IMR-90 (cell line): ENCODE data around the gene HSD17B8. TPM values are rescaled to one million over a fixed set of nuclear protein-coding genes. Genes with fewer than 3 reads are reported as not detected.

Source experiments
- ATAC-seq: fragments of 200-7000 bp; cut with Tn5 transposase; 2 replicates; pipeline ENCODE4 v1.9.1; 2020; ENCODE audit warnings: low read depth, mild to moderate bottlenecking, moderate library complexity
- BruUV-seq: library from RNA; stranded (reverse); fragments of 400-500 nt; replicated peaks from 2 replicates; lab custom pipeline; 2021; lab: Mats Ljungman, UMichigan
- CTCF ChIA-PET: fragments of 300-600 bp; formaldehyde crosslinking; extraction: SDS; loops from one replicate; lab custom pipeline; 2021; ENCODE audit warnings: antibody characterized with exemption; lab: Yijun Ruan, JAX
- POLR2A ChIA-PET: fragments of 300-600 bp; sonication (Branson Sonifier 250); formaldehyde crosslinking; loops from one replicate; lab custom pipeline; 2022; ENCODE audit warnings: antibody characterized with exemption; ENCODE audit not compliant: unreplicated experiment; lab: Charles Lee
- DNase-seq: peaks from one replicate; pipeline ENCODE4 v3.0.0; 2013
- H2AFZ ChIP-seq: replicated peaks from 2 replicates; pipeline ENCODE3; 2013; ENCODE audit warnings: low read length, mild to moderate bottlenecking; ENCODE audit not compliant: poor library complexity
- H2AK5ac ChIP-seq: 2 replicates; pipeline ENCODE4 v1.6.1; 2013; ENCODE audit warnings: low read depth, low read length, inconsistent platforms
- H2AK9ac ChIP-seq: replicated peaks from 2 replicates; pipeline ENCODE3; 2013; ENCODE audit warnings: mild to moderate bottlenecking, low read depth, low read length, moderate library complexity; ENCODE audit not compliant: poor library complexity
- H2BK120ac ChIP-seq: 2 replicates; pipeline ENCODE4 v1.6.1; 2013; ENCODE audit warnings: low read depth, low read length, inconsistent platforms
- H2BK15ac ChIP-seq: 3 replicates; pipeline ENCODE4 v1.6.1; 2013; ENCODE audit warnings: low read depth, low read length, inconsistent platforms
- H2BK20ac ChIP-seq: 2 replicates; pipeline ENCODE4 v1.6.1; 2013; ENCODE audit warnings: low read depth, mild to moderate bottlenecking, inconsistent platforms, low read length, moderate library complexity
- H2BK5ac ChIP-seq: 2 replicates; pipeline ENCODE4 v1.6.1; 2013; ENCODE audit warnings: mild to moderate bottlenecking, low read depth, low read length, inconsistent platforms; ENCODE audit not compliant: poor library complexity, severe bottlenecking
- H3K14ac ChIP-seq: replicated peaks from 2 replicates; pipeline ENCODE4 v1.6.1; 2013; ENCODE audit warnings: low read depth, low read length, inconsistent platforms
- H3K18ac ChIP-seq: 2 replicates; pipeline ENCODE4 v1.6.1; 2013; ENCODE audit warnings: low read depth, low read length, control low read depth
- H3K23ac ChIP-seq: 2 replicates; pipeline ENCODE4 v1.6.1; 2013; ENCODE audit warnings: low read depth, low read length, inconsistent platforms
- H3K27ac ChIP-seq: 2 replicates; pipeline ENCODE4 v1.5.1; 2013; ENCODE audit warnings: mild to moderate bottlenecking, control low read depth, low read length; ENCODE audit not compliant: insufficient read depth
- H3K27me3 ChIP-seq: 2 replicates; pipeline ENCODE4 v1.6.1; 2013; ENCODE audit warnings: low read length; ENCODE audit not compliant: control insufficient read depth, insufficient read depth
- H3K36me3 ChIP-seq: 2 replicates; pipeline ENCODE4 v1.6.1; 2013; ENCODE audit warnings: low read length, mixed read lengths; ENCODE audit not compliant: control insufficient read depth, insufficient read depth
- H3K4ac ChIP-seq: 2 replicates; pipeline ENCODE4 v1.6.1; 2013; ENCODE audit warnings: low read depth, low read length, inconsistent platforms
- H3K4me1 ChIP-seq: 2 replicates; pipeline ENCODE4 v1.6.1; 2013; ENCODE audit warnings: low read length, mixed read lengths; ENCODE audit not compliant: control insufficient read depth, insufficient read depth
- H3K4me2 ChIP-seq: 2 replicates; pipeline ENCODE4 v1.6.1; 2013; ENCODE audit warnings: low read depth, mild to moderate bottlenecking, control low read depth, low read length, moderate library complexity
- H3K4me3 ChIP-seq: 2 replicates; pipeline ENCODE4 v1.5.1; 2013; ENCODE audit warnings: low read depth, mild to moderate bottlenecking, control low read depth, low read length, moderate library complexity; ENCODE audit not compliant: insufficient read depth
- H3K56ac ChIP-seq: 2 replicates; pipeline ENCODE4 v1.6.1; 2013; ENCODE audit warnings: low read length, inconsistent platforms; ENCODE audit not compliant: insufficient read depth; ENCODE audit errors: extremely low read depth
- H3K79me1 ChIP-seq, 2 experiments: 2 replicates each; pipeline ENCODE4 v1.6.1; 2013; ENCODE audit warnings: low read length in 2 of 2, inconsistent platforms in 1 of 2, low read depth in 1 of 2
- H3K9ac ChIP-seq: 2 replicates; pipeline ENCODE4 v1.6.1; 2013; ENCODE audit warnings: low read depth, low read length, control low read depth
- H3K9me1 ChIP-seq: 2 replicates; pipeline ENCODE4 v1.6.1; 2013; ENCODE audit warnings: low read length, inconsistent platforms; ENCODE audit not compliant: insufficient read depth
- H3K9me3 ChIP-seq: 2 replicates; pipeline ENCODE4 v1.6.1; 2013; ENCODE audit warnings: low read length; ENCODE audit not compliant: control insufficient read depth, insufficient read depth
- H4K20me1 ChIP-seq: 2 replicates; pipeline ENCODE4 v1.6.1; 2013; ENCODE audit warnings: low read length, inconsistent platforms; ENCODE audit not compliant: insufficient read depth
- H4K5ac ChIP-seq: 2 replicates; pipeline ENCODE4 v1.6.1; 2013; ENCODE audit warnings: mild to moderate bottlenecking, low read depth, low read length, control low read depth
- H4K8ac ChIP-seq, 2 experiments: 2 replicates each; pipeline ENCODE4 v1.6.1; 2013; ENCODE audit warnings: low read depth in 2 of 2, low read length in 2 of 2, control low read depth in 1 of 2, inconsistent platforms in 1 of 2
- H4K91ac ChIP-seq: 2 replicates; pipeline ENCODE4 v1.6.1; 2013; ENCODE audit warnings: low read depth, low read length, inconsistent platforms; ENCODE audit not compliant: insufficient read depth
- CEBPB ChIP-seq: IDR thresholded peaks from 2 replicates; pipeline ENCODE4 v1.6.1; 2012; ENCODE audit warnings: low read depth, low read length, improper control_type of control experiment
- MAZ ChIP-seq: IDR thresholded peaks from 2 replicates; pipeline ENCODE4 v1.6.1; 2012; ENCODE audit warnings: low read depth, mild to moderate bottlenecking, low read length, improper control_type of control experiment, moderate library complexity, borderline replicate concordance
- RCOR1 ChIP-seq: IDR thresholded peaks from 2 replicates; pipeline ENCODE4 v1.6.1; 2012; ENCODE audit warnings: mild to moderate bottlenecking, low read length, improper control_type of control experiment; ENCODE audit not compliant: insufficient replicate concordance
- WGBS, 2 experiments: methylation state at CpG; one replicate each; pipeline versions ENCODE4 v1.1.5 to v1.1.7; 2013; ENCODE audit warnings: missing lambda C conversion rate in 2 of 2; ENCODE audit not compliant: insufficient read length in 1 of 2; ENCODE audit errors: extremely low coverage in 2 of 2; 5-methylcytosine and 5-hydroxymethylcytosine counted together
- dilution Hi-C: fragments of 300-500 bp; cut with HindIII; formaldehyde crosslinking; loops from one replicate; pipeline ENCODE4 v1.14.3; 2018; ENCODE audit warnings: low sequenced_read_pairs; ENCODE audit not compliant: unreplicated experiment
- in situ Hi-C: fragments of 300-500 bp; cut with MboI; formaldehyde crosslinking; loops from 3 replicates; pipeline ENCODE4 v1.14.3; 2019; ENCODE audit warnings: low sequenced_read_pairs, inconsistent platforms, mixed read lengths
- intact Hi-C: fragments of 100-400 bp; cut with micrococcal nuclease; formaldehyde crosslinking; loops from 2 replicates; pipeline ENCODE4 v1.10.0; 2022
- polyA plus RNA-seq, 3 experiments: library from polyadenylated mRNA; depleted of rRNA; stranded (reverse); fragments of >200 nt; gene quantifications; 2 replicates each; pipeline ENCODE4 v1.2.3, GENCODE V29; 2012; ENCODE audit warnings: low replicate concordance in 1 of 3
- total RNA-seq: library from RNA; depleted of rRNA; stranded (reverse); fragments of >200 nt; gene quantifications from 2 replicates; pipeline ENCODE4 v1.2.3, GENCODE V29; 2012
- TF ChIP-seq, protein P1 (sequence below): fragments of 150-350 bp; IDR thresholded peaks from 2 replicates; pipeline ENCODE4 v1.6.1; 2017; ENCODE audit warnings: mild to moderate bottlenecking, antibody characterized with exemption, low read length, low read depth

The HSD17B8 gene
- total and polyA plus RNA-seq, 2 of the 4 experiments (the other 2 are of a cell fraction), result 1.6 to 4.3 TPM

DNA sequence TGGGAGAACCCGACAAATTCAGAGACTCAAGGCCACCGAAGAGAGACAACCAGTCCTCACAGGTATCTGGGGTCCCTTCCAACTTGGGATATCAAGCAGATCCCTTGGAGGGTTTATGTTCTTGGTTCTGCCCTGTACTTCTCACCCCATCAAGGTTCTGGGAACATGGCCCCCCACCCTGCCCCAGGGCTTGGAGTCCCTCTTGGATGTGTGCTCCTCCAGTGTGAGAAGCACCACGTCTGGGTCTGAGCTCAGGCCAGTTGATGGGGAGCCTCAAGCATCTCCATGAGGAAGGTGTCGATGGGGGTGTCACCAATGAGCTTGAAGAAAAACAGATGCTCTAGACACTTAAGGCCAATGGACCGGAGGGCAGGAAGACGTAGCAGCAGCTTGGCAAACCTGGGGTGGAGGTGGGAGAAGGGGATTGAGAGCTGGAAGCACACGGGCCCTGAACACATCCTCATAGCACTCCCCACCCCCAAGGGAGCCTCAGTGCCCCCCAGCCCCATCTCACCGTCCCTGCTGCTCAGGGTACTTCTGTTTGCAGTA, 9.9 kb upstream of the HSD17B8 start:
- ChIA-PET POLR2A (no interaction called here), CTCF (no interaction called here)
- Histone ChIP-seq H3K27ac (no peak overlapping the region), H3K4me1 (peaks cover 4% of the 10 kb centered on the region; the same call in 1 of the 2 replicates), H3K36me3 (peaks cover 30% of the 10 kb centered on the region), H2BK120ac (no peak overlapping the region), H3K4ac (no peak overlapping the region), H3K23ac (no peak overlapping the region), H2BK20ac (no peak overlapping the region), H3K9me3 (no peaks in the 10 kb centered on the region), H2BK15ac (no peak overlapping the region), H3K9me1 (peaks cover 4% of the 10 kb centered on the region), H3K56ac (no peak overlapping the region), H2BK5ac (no peak overlapping the region), H3K27me3 (peaks cover 30% of the 10 kb centered on the region), H3K14ac (no peak overlapping the region), H2AK9ac (no peak overlapping the region), H3K4me3 (no peak overlapping the region), H3K79me1 (peaks cover 8 to 43% of the 10 kb centered on the region in 2 experiments; a peak in 3 of 4 replicates), H2AFZ (no peak overlapping the region), H4K5ac (no peak overlapping the region), H3K4me2 (no peak overlapping the region), H2AK5ac (no peak overlapping the region), H3K18ac (no peak overlapping the region), H4K91ac (no peak overlapping the region), H4K20me1 (peaks cover 31% of the 10 kb centered on the region; the same call in 1 of the 2 replicates), H4K8ac (no peak overlapping the region), H3K9ac (no peak overlapping the region)
- dilution Hi-C loops, result no loop called here
- in situ Hi-C loops, result no loop called here
- no TSS peak for BruUV-seq
- no peak for DNase-seq
- WGBS, 2 experiments, result no CpG with 5 or more reads among the region's 8 CpGs
- ATAC-seq, result no peak
- no peak for TF ChIP-seq CEBPB
- TF ChIP-seq RCOR1, result no peak
- TF ChIP-seq MAZ, result no peak
- TF ChIP-seq, protein P1, sequence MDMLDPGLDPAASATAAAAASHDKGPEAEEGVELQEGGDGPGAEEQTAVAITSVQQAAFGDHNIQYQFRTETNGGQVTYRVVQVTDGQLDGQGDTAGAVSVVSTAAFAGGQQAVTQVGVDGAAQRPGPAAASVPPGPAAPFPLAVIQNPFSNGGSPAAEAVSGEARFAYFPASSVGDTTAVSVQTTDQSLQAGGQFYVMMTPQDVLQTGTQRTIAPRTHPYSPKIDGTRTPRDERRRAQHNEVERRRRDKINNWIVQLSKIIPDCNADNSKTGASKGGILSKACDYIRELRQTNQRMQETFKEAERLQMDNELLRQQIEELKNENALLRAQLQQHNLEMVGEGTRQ, result no peak
- intact Hi-C loops, result no loop called here
